Gastroesophageal sphincter (tissue), 4 donors: ENCODE results near the gene HSP90B1. TPM values are rescaled to one million over a fixed set of nuclear protein-coding genes. Genes with fewer than 3 reads are reported as not detected.

Source experiments
- total RNA-seq, 4 donors: library from RNA; depleted of rRNA; stranded (reverse); fragments of >200 nt; gene quantifications; one replicate each; pipeline ENCODE4 v1.1.0, GENCODE V29; 2016

The HSP90B1 gene
- total RNA-seq, 4 donors from 2014 or later: 137 to 334 (median 231) TPM

Other genes with a start within 250 kb of the HSP90B1 start
- 100 to 1,000 TPM in 3 of 4 donors, 10 to 100 TPM in 1; 64.5 to 185 (median 131) TPM for gene NT5DC3, start 89.2 kb upstream of the HSP90B1 start, total RNA-seq
- gene TDG, start 35.5 kb downstream of the HSP90B1 start, total RNA-seq: 10 to 100 TPM; 12.5 to 30.4 (median 21.3) TPM
- gene GLT8D2, start 119.8 kb downstream of the HSP90B1 start, total RNA-seq: 10 to 100 TPM in 3 of 4 donors, 1 to 10 TPM in 1; 6.9 to 20.2 (median 14.2) TPM
- 10 to 100 TPM; 29.0 to 54.5 (median 36.1) TPM for gene HCFC2, start 134.1 kb downstream of the HSP90B1 start, total RNA-seq
- 100 to 1,000 TPM in 1 of 4 donors, 10 to 100 TPM in 3; 63.7 to 112 (median 78.7) TPM for gene NFYB, start 207.8 kb downstream of the HSP90B1 start, total RNA-seq